Erythroblast (primary cell): Measurements from ENCODE around the gene OMP.

Experiments
- GATA1 ChIP-seq: IDR thresholded peaks from 2 replicates; pipeline ENCODE4 v1.6.1; 2011; ENCODE audit warnings: low read depth, mild to moderate bottlenecking, control low read depth, low read length, moderate library complexity
- POLR2A ChIP-seq: IDR thresholded peaks from 2 replicates; pipeline ENCODE4 v1.6.1; 2011; ENCODE audit warnings: mild to moderate bottlenecking, low read length

GRCh38 chr11:77118971-77119370, 16.3 kb downstream of the OMP start:
- TF ChIP-seq POLR2A (no peak), GATA1 (no peak)
